Peyer's patch (tissue), 4 donors: ENCODE data around the gene LRP11.

Source experiments
- CTCF ChIP-seq, 6 experiments: fragments of 450-650 bp in 4 of 6; fragments of 200-600 bp in 2 of 6; sonication (generic) in 1 of 6; IDR thresholded peaks; one replicate each; pipeline ENCODE4 v1.5.1; 2017 to 2019; ENCODE audit warnings: antibody characterized with exemption in 6 of 6, mild to moderate bottlenecking in 3 of 6, moderate library complexity in 1 of 6
- POLR2A ChIP-seq, 2 donors: fragments of 450-650 bp; IDR thresholded peaks; one replicate each; pipeline ENCODE4 v1.5.1; 2017; ENCODE audit warnings: antibody characterized with exemption in 2 of 2, mild to moderate bottlenecking in 2 of 2, moderate library complexity in 2 of 2

GRCh38 chr6:149888093-149888492 lies 23.9 kb upstream of the LRP11 start:
- no peak for TF ChIP-seq CTCF (IDR thresholded peaks at IDR 0.05)
- TF ChIP-seq POLR2A (IDR thresholded peaks at IDR 0.05), result no peak
